Testis (tissue), 2 donors: ENCODE data around the gene PIAS4.

Source experiments
- CTCF ChIP-seq, 3 experiments: fragments of 450-650 bp in 2 of 3; fragments of 200-600 bp in 1 of 3; sonication (generic) in 1 of 3; IDR thresholded peaks; one replicate each; pipeline ENCODE4 v1.5.1; 2016 to 2019; ENCODE audit warnings: antibody characterized with exemption in 3 of 3, mild to moderate bottlenecking in 2 of 3, moderate library complexity in 1 of 3
- POLR2A ChIP-seq: fragments of 450-650 bp; IDR thresholded peaks from one replicate; pipeline ENCODE4 v1.6.1; 2017; ENCODE audit warnings: antibody characterized with exemption, mild to moderate bottlenecking, moderate library complexity

- TF ChIP-seq POLR2A = no peak
- no peak for TF ChIP-seq CTCF (IDR thresholded peaks at IDR 0.05)
These were observed 6.5 kb downstream of the PIAS4 start for GRCh38 chr19:4013886-4014540.
